ENCODE measurements around the gene RPA1.

DNA sequence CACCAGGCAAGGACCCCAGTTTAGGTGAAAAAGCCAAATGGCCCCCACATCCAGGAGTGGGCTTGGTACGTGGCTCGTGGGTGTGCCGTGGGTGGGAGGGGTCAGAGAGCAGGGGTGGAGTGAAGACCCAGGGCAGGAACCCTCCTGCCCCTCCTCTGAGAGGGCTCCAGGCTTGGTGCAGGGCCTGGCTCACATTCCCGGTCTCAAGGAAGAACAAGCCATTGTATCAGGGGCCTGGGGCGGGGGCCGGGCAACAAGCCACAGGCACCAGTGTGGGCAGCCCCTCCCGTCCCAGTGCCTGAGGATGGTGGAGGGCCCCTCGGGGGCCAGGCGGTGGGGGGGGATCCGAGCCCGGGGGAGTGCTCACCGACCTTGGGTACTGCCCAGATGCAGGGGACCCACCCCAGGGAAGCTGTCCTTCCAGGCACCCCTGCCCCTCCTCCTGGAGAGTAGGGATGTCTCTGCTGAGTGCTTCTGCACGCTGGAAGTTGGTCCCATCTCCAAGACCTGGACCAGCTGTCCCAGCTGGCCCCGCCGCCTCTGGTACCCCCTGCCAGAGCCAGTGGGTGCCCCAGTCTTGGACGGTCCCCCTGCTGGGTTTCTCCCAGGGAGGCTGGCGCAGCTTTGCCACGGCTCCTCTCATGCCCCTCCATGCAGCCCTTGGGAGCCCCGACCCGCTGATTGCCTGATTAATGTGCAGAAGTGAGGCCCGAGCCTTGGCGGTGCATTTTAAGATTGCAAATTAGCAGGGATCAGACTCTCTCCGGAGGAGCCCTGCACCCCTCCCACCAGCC lies 111.7 kb downstream of the RPA1 start:
- TF ChIP-seq POLR2A (IDR thresholded peaks at IDR 0.05): no peak
- TF ChIP-seq, protein P1, sequence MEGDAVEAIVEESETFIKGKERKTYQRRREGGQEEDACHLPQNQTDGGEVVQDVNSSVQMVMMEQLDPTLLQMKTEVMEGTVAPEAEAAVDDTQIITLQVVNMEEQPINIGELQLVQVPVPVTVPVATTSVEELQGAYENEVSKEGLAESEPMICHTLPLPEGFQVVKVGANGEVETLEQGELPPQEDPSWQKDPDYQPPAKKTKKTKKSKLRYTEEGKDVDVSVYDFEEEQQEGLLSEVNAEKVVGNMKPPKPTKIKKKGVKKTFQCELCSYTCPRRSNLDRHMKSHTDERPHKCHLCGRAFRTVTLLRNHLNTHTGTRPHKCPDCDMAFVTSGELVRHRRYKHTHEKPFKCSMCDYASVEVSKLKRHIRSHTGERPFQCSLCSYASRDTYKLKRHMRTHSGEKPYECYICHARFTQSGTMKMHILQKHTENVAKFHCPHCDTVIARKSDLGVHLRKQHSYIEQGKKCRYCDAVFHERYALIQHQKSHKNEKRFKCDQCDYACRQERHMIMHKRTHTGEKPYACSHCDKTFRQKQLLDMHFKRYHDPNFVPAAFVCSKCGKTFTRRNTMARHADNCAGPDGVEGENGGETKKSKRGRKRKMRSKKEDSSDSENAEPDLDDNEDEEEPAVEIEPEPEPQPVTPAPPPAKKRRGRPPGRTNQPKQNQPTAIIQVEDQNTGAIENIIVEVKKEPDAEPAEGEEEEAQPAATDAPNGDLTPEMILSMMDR (IDR thresholded peaks at IDR 0.05): no peak
- no peak for TF ChIP-seq POLR2AphosphoS5 (IDR thresholded peaks at IDR 0.05)
